Suprapubic skin (tissue), 4 donors: ENCODE measurements around the gene OTUD5. TPM values are rescaled to one million over a fixed set of nuclear protein-coding genes. Genes with fewer than 3 reads are reported as not detected.
A peak's percentile ranks its signal among the peaks of the same experiment; 100 is the strongest.

Experiments used
- DNase-seq, 2 donors: peaks; one replicate each; pipeline ENCODE4 v3.0.0-alpha.2; 2019; ENCODE audit warnings: low spot score in 2 of 2
- H3K27ac ChIP-seq: fragments of 200-600 bp; sonication (generic); one replicate; pipeline ENCODE4 v1.5.1; 2019
- H3K27me3 ChIP-seq: fragments of 200-600 bp; sonication (generic); one replicate; pipeline ENCODE4 v1.5.1; 2019
- H3K36me3 ChIP-seq: fragments of 200-600 bp; sonication (generic); one replicate; pipeline ENCODE4 v1.5.1; 2019
- H3K4me1 ChIP-seq: fragments of 200-600 bp; sonication (generic); one replicate; pipeline ENCODE4 v1.5.1; 2019
- H3K4me3 ChIP-seq: fragments of 200-600 bp; sonication (generic); one replicate; pipeline ENCODE4 v1.5.1; 2019; ENCODE audit warnings: mild to moderate bottlenecking
- H3K9me3 ChIP-seq: fragments of 200-600 bp; sonication (generic); one replicate; pipeline ENCODE4 v1.5.1; 2019
- CTCF ChIP-seq, 2 donors: fragments of 200-600 bp in 1 of 2; fragments of 450-650 bp in 1 of 2; sonication (generic) in 1 of 2; IDR thresholded peaks; one replicate each; pipeline ENCODE4 v1.5.1; 2016 to 2019; ENCODE audit warnings: antibody characterized with exemption in 2 of 2, mild to moderate bottlenecking in 1 of 2, moderate library complexity in 1 of 2
- EP300 ChIP-seq: sonication (generic); formaldehyde crosslinking; IDR thresholded peaks from one replicate; pipeline ENCODE4 v1.6.1; 2017; ENCODE audit warnings: antibody characterized with exemption
- POLR2A ChIP-seq, 2 donors: fragments of 450-650 bp; IDR thresholded peaks; one replicate each; pipeline ENCODE4 v1.6.1; 2017; ENCODE audit warnings: antibody characterized with exemption in 2 of 2, mild to moderate bottlenecking in 2 of 2, moderate library complexity in 2 of 2
- POLR2AphosphoS5 ChIP-seq, 3 donors: sonication (generic); formaldehyde crosslinking; IDR thresholded peaks; one replicate each; pipeline ENCODE4 v1.6.1; 2017; ENCODE audit warnings: antibody characterized with exemption in 3 of 3
- WGBS: methylation state at CpG from one replicate; pipeline ENCODE4 v1.1.5; 2018; 5-methylcytosine and 5-hydroxymethylcytosine counted together
- total RNA-seq, 4 donors: library from RNA; depleted of rRNA; stranded (reverse); fragments of >200 nt; gene quantifications; one replicate each; pipeline ENCODE4 v1.1.0, GENCODE V29; 2016

The OTUD5 gene
- total RNA-seq, 4 donors from 2014 or later: 32.3 to 50.1 (median 46.2) TPM

GRCh38 chrX:48966796-48967579 is 9.6 kb upstream of the OTUD5 start:
- Histone ChIP-seq H3K36me3 (no peaks in the 10 kb centered on the region), H3K9me3 (no peaks in the 10 kb centered on the region), H3K4me1 (peaks cover 8% of the 10 kb centered on the region), H3K4me3 (no peak overlapping the region), H3K27ac (no peak overlapping the region), H3K27me3 (no peaks in the 10 kb centered on the region)
- TF ChIP-seq EP300 (no peak), CTCF (IDR thresholded peaks at IDR 0.05) (no peak), POLR2A (IDR thresholded peaks at IDR 0.05) (no peak), POLR2AphosphoS5 (IDR thresholded peaks at IDR 0.05) (no peak)
- DNase-seq: no peak
- WGBS: 78% methylated on average over 13 of the region's 15 CpGs

DNA sequence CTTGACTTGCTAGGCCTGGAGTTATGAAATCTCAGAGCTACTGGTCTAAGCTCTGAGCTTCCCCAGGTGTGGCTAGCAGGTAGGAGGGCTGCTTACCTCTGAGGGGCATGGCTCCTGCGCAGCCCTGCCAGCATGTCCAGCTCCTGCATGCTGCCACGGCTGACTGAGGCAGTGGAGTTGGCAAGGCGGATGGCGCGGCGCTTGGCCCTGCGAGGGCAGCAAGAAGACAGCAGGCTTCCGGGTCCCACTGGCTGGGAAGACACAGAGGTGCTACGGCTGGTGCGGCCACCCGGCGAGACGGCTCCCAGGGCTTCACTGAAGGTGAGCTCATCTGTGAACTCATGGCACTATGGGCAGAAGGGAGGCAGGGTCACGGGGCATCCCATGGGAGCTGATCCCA is 8.6 kb upstream of the OTUD5 start:
- TF ChIP-seq POLR2A (IDR thresholded peaks at IDR 0.05) (no peak), POLR2AphosphoS5 (IDR thresholded peaks at IDR 0.05) (no peak), CTCF (IDR thresholded peaks at IDR 0.05) (no peak), EP300 (no peak)
- Histone ChIP-seq H3K4me3 (no peak overlapping the region), H3K36me3 (no peaks in the 10 kb centered on the region), H3K27me3 (no peaks in the 10 kb centered on the region), H3K9me3 (no peaks in the 10 kb centered on the region), H3K27ac (no peak overlapping the region), H3K4me1 (no peaks in the 10 kb centered on the region)
- DNase-seq: no peak
- WGBS: 89% methylated on average over 5 of the region's 14 CpGs

GRCh38 chrX:48961585-48962091 is 4.2 kb upstream of the OTUD5 start:
- Histone ChIP-seq H3K9me3 (no peaks in the 10 kb centered on the region), H3K36me3 (no peaks in the 10 kb centered on the region), H3K27ac (no peak overlapping the region), H3K27me3 (no peaks in the 10 kb centered on the region), H3K4me1 (peaks cover 8% of the 10 kb centered on the region), H3K4me3 (no peak overlapping the region)
- no peak for TF ChIP-seq CTCF (IDR thresholded peaks at IDR 0.05)
- TF ChIP-seq POLR2AphosphoS5 (IDR thresholded peaks at IDR 0.05): no peak
- no peak for TF ChIP-seq EP300
- no peak for TF ChIP-seq POLR2A (IDR thresholded peaks at IDR 0.05)
- WGBS: 60% methylated on average over 2 of the region's 5 CpGs
- no peak for DNase-seq

DNA sequence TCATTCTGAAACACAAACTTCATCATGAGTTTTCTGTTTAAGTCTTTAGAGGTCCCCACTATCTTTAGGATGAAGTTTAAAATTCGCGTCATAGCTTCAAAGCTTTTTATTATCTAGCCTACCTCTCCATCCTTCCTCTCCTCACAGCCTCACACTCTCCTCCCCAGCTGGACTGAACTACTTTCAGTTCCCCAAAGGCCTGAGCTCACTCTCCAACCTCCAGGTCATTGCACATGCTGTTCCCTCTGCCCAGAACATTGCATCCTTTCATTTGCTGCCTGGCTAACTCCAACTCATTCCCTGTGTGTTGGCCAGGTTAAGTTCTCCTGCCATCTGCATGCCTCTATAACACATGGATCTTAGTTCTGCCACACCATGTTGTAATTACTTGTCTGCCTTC is 2.9 kb upstream of the OTUD5 start:
- no peaks in the 10 kb centered on the region for H3K9me3 ChIP-seq
- H3K4me1 ChIP-seq: peaks cover 21% of the 10 kb centered on the region
- WGBS: 84% methylated on average over 2 of the region's 2 CpGs
- H3K27ac ChIP-seq: no peak overlapping the region
- no peak for DNase-seq
- no peak for TF ChIP-seq POLR2A (IDR thresholded peaks at IDR 0.05)
- TF ChIP-seq POLR2AphosphoS5 (IDR thresholded peaks at IDR 0.05): no peak
- TF ChIP-seq EP300: no peak
- TF ChIP-seq CTCF (IDR thresholded peaks at IDR 0.05): no peak
- no peaks in the 10 kb centered on the region for H3K27me3 ChIP-seq
- H3K4me3 ChIP-seq: no peak overlapping the region
- H3K36me3 ChIP-seq: no peaks in the 10 kb centered on the region

GRCh38 chrX:48958635-48959094 is 1.3 kb upstream of the OTUD5 start:
- Histone ChIP-seq H3K4me3 (peak overlapping the region; percentile 68), H3K36me3 (no peaks in the 10 kb centered on the region), H3K27me3 (no peaks in the 10 kb centered on the region), H3K4me1 (peaks cover 27% of the 10 kb centered on the region), H3K27ac (peak overlapping the region; percentile 97), H3K9me3 (no peaks in the 10 kb centered on the region)
- TF ChIP-seq CTCF (IDR thresholded peaks at IDR 0.05) (no peak), EP300 (no peak), POLR2A (IDR thresholded peaks at IDR 0.05) (no peak), POLR2AphosphoS5 (IDR thresholded peaks at IDR 0.05) (no peak)
- WGBS: 34% methylated on average over 21 of the region's 21 CpGs
- DNase-seq: peak in 1 of 2 donors; percentile 73
